GM10266 (cell line): ENCODE measurements around the gene ATP6V0D1.

Source experiments
- DNase-seq: peaks from one replicate; pipeline ENCODE4 v3.0.0; 2012; ENCODE audit errors: extremely low spot score
- TF ChIP-seq, protein P1 (sequence below): IDR thresholded peaks from 2 replicates; pipeline ENCODE4 v1.5.1; 2012; ENCODE audit warnings: mild to moderate bottlenecking, low read depth; ENCODE audit not compliant: control insufficient read depth, insufficient read depth; ENCODE audit errors: missing control alignments

ATP6V0D1 gene

GRCh38 chr16:67446968-67447507 is 33.9 kb downstream of the ATP6V0D1 start:
- no peak for DNase-seq
- TF ChIP-seq, protein P1, sequence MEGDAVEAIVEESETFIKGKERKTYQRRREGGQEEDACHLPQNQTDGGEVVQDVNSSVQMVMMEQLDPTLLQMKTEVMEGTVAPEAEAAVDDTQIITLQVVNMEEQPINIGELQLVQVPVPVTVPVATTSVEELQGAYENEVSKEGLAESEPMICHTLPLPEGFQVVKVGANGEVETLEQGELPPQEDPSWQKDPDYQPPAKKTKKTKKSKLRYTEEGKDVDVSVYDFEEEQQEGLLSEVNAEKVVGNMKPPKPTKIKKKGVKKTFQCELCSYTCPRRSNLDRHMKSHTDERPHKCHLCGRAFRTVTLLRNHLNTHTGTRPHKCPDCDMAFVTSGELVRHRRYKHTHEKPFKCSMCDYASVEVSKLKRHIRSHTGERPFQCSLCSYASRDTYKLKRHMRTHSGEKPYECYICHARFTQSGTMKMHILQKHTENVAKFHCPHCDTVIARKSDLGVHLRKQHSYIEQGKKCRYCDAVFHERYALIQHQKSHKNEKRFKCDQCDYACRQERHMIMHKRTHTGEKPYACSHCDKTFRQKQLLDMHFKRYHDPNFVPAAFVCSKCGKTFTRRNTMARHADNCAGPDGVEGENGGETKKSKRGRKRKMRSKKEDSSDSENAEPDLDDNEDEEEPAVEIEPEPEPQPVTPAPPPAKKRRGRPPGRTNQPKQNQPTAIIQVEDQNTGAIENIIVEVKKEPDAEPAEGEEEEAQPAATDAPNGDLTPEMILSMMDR: no peak

DNA sequence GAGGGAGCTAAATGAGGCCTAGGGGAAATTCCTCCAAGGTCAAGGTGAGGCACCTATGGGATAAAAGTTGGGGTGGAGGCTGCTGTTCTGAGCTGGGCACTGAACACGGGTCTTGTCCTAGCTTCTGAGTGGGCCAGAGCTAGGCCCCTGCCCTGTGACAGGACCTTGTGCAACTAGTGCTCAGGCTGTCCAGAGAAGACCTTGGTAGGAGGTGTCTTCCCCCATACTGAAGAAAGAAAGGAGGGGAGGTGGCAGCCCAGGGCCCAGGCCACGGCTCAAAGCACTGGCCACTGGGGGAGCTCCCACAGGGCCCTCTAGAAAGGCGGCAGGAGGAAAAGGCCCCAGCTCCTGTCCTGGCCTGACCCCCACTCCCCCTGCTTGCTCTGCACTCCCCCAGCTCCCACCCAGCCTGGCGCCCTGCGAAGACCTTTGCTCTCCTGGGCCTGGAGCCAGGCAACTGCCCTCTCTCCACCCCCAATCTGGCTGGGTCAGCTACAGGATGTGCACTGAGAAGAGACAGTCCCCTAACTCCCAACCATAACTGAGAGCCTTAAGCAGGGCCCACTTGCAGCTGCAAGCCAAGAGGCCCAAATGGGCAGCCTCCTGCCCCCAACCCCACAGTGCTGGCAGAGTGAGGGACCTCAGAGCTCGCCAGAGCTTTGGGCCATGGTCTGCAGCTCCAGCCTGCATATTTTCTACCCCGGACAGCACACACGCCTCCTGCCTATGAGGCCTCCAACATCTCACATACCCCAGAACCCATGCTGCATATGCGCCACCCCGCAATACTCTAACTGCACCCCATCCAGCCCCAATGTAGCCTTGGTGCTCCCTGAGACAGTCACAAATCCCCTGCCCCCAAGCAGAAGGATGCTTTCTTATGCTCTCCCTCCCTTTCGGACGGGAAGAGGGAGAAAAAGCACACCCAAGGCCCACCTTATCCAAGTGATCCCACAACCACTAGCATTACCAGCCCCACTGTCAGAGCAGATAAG is 34.7 kb downstream of the ATP6V0D1 start:
- no peak for DNase-seq

GRCh38 chr16:67445441-67445912 is 35.5 kb downstream of the ATP6V0D1 start:
- no peak for DNase-seq
- TF ChIP-seq, protein P1: no peak

More for the DNA sequence above, 34.7 kb downstream of the ATP6V0D1 start:
- TF ChIP-seq, protein P1: no peak

DNA sequence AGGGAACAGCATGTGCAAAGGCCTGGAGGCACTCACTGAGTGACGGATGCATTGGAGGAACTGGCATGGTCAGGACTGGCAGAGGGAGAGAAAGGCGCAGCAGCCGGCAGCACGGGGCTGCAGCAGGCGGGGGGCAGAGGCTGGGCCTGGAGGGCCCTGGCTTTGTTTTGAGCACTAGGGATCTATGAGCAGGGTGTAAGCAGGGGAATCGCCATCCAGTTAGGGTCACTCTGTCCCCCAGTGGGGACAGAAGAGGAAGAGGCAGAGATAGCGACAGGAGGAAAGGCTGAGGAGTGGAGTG is 35.9 kb downstream of the ATP6V0D1 start:
- no peak for DNase-seq

DNA sequence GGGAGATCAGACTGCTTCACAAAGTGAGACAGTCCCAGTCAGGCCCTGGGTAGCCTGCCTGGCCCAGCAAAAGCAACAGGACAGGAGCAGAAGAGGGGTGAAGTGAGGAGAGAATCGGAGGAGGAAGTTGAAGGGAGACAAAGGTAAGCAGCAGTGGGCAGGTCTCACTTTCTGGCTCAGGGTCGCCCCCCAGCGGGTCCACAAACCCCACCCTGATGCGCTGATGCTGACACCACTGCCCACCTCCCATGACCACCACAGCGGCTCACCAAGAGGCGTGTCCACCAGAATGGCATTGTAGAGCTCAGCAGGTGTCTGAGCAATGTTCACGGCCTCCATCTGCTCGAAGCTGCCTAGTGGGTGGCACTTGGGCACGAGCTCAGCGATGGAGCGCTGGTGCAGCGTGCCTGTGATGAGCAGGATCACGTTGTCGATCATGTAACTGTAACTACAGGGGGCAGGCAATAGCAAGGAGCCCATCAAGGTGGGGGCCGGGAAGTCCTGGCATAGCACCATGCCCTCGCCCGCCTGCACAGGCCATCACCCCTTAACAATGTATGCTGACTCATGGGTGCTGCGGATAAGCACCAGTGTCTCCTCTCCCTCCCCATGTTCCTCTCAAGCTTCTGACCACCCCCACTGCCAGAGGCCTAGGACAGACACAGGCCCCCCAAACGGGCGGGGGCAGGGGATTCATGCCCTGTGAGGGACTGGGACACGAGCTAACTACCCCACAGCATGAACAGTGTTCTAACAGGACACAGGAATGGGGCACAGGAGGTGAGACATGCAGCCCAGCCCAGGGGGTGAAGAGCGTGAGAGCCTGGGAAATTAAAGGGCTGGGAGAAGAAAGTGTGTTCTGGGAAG is 36.5 kb downstream of the ATP6V0D1 start:
- TF ChIP-seq, protein P1: no peak
- no peak for DNase-seq

More for the DNA sequence above, 35.9 kb downstream of the ATP6V0D1 start:
- TF ChIP-seq, protein P1: no peak

GRCh38 chr16:67443265-67443664 is 37.7 kb downstream of the ATP6V0D1 start:
- no peak for DNase-seq
- TF ChIP-seq, protein P1: no peak
